Naive thymus-derived CD4-positive, alpha-beta T cell (primary cell): ENCODE data around the gene LAPTM5. TPM values are rescaled to one million over a fixed set of nuclear protein-coding genes. Genes with fewer than 3 reads are reported as not detected.

ENCODE experiments used
- ATAC-seq: fragments of 150-1000 bp; cut with Tn5 transposase; 2 replicates; pipeline ENCODE4 v1.10.0; 2021; ENCODE audit warnings: mild to moderate bottlenecking, moderate library complexity
- CTCF ChIA-PET: fragments of 350-600 bp; sonication (Branson Sonifier 250); formaldehyde crosslinking; loops from one replicate; lab custom pipeline; 2021; ENCODE audit warnings: antibody characterized with exemption; lab: Charles Lee
- POLR2A ChIA-PET: fragments of 350-600 bp; sonication (Branson Sonifier 250); formaldehyde crosslinking; loops from one replicate; lab custom pipeline; 2021; ENCODE audit warnings: antibody characterized with exemption, inconsistent platforms; lab: Charles Lee
- DNase-seq, 9 donors: peaks; one replicate each; pipeline versions ENCODE4 v3.0.0 to v3.0.0-alpha.2; 2020 to 2022; ENCODE audit warnings: mixed read lengths in 1 of 9
- H3K27ac ChIP-seq: one replicate; pipeline ENCODE4 v1.7.0; 2013; ENCODE audit warnings: mild to moderate bottlenecking, low read depth, low read length, moderate library complexity
- H3K27me3 ChIP-seq, 2 donors: one replicate each; pipeline ENCODE4 v1.7.0; 2013; ENCODE audit warnings: low read length in 2 of 2, mild to moderate bottlenecking in 2 of 2, moderate library complexity in 2 of 2; ENCODE audit not compliant: control insufficient read depth in 2 of 2, insufficient read depth in 2 of 2
- H3K36me3 ChIP-seq, 3 experiments: 1 replicate in 2 of 3; 2 replicates in 1 of 3; pipeline ENCODE4 v1.7.0; 2013; ENCODE audit warnings: low read length in 3 of 3, mild to moderate bottlenecking in 3 of 3, moderate library complexity in 1 of 3; ENCODE audit not compliant: insufficient read depth in 3 of 3, control insufficient read depth in 2 of 3
- H3K4me1 ChIP-seq, 2 donors: one replicate each; pipeline ENCODE4 v1.7.0; 2013; ENCODE audit warnings: low read length in 2 of 2, mild to moderate bottlenecking in 2 of 2, moderate library complexity in 1 of 2; ENCODE audit not compliant: control insufficient read depth in 2 of 2, insufficient read depth in 2 of 2
- H3K4me3 ChIP-seq: 2 replicates; pipeline ENCODE4 v1.7.0; 2013; ENCODE audit warnings: mild to moderate bottlenecking, low read length
- H3K9me3 ChIP-seq, 3 experiments: 1 replicate in 2 of 3; 2 replicates in 1 of 3; pipeline ENCODE4 v1.7.0; 2013; ENCODE audit warnings: low read length in 3 of 3; ENCODE audit not compliant: control insufficient read depth in 2 of 3
- H3K27ac Mint-ChIP-seq, 9 donors: one replicate each; pipeline ENCODE4 v1.8.0; 2020 to 2022; ENCODE audit warnings: mixed read lengths in 9 of 9, mild to moderate bottlenecking in 8 of 9, moderate library complexity in 5 of 9, inconsistent platforms in 2 of 9
- H3K27me3 Mint-ChIP-seq, 5 donors: one replicate each; pipeline ENCODE4 v1.8.0; 2021 to 2022; ENCODE audit warnings: mixed read lengths in 5 of 5, mild to moderate bottlenecking in 1 of 5
- H3K36me3 Mint-ChIP-seq, 5 donors: one replicate each; pipeline ENCODE4 v1.8.0; 2020 to 2022; ENCODE audit warnings: mixed read lengths in 5 of 5, mild to moderate bottlenecking in 3 of 5, inconsistent platforms in 1 of 5
- H3K4me1 Mint-ChIP-seq, 7 donors: one replicate each; pipeline ENCODE4 v1.8.0; 2020 to 2022; ENCODE audit warnings: mixed read lengths in 7 of 7, mild to moderate bottlenecking in 3 of 7, inconsistent platforms in 1 of 7
- H3K4me3 Mint-ChIP-seq, 10 donors: one replicate each; pipeline ENCODE4 v1.8.0; 2020 to 2022; ENCODE audit warnings: mild to moderate bottlenecking in 10 of 10, mixed read lengths in 10 of 10, moderate library complexity in 6 of 10, inconsistent platforms in 2 of 10
- H3K9me3 Mint-ChIP-seq, 11 donors: one replicate each; pipeline ENCODE4 v1.8.0; 2020 to 2022; ENCODE audit warnings: mixed read lengths in 11 of 11, mild to moderate bottlenecking in 4 of 11, inconsistent platforms in 1 of 11, moderate library complexity in 1 of 11
- intact Hi-C, 2 donors: fragments of 100-400 bp; cut with micrococcal nuclease; formaldehyde crosslinking; loops; one replicate each; pipeline ENCODE4 v1.15.1; 2023
- polyA plus RNA-seq, 2 donors: library from polyadenylated mRNA; unstranded; fragments of 300-500 nt; fragmentation: Illumina TruSeq; gene quantifications; one replicate each; pipeline ENCODE4 v1.2.3, GENCODE V29; 2021
- total RNA-seq, 6 experiments: library from RNA in 5 of 6; stranded (reverse) in 5 of 6; gene quantifications; 1 replicate in 5 of 6; 2 replicates in 1 of 6; pipeline ENCODE4 v1.2.3 and lab custom pipeline; 2021 to 2026

Gene LAPTM5
- total and polyA plus RNA-seq, 7 experiments from 2014 or later, result 464 to 783 (median 575) TPM

DNA sequence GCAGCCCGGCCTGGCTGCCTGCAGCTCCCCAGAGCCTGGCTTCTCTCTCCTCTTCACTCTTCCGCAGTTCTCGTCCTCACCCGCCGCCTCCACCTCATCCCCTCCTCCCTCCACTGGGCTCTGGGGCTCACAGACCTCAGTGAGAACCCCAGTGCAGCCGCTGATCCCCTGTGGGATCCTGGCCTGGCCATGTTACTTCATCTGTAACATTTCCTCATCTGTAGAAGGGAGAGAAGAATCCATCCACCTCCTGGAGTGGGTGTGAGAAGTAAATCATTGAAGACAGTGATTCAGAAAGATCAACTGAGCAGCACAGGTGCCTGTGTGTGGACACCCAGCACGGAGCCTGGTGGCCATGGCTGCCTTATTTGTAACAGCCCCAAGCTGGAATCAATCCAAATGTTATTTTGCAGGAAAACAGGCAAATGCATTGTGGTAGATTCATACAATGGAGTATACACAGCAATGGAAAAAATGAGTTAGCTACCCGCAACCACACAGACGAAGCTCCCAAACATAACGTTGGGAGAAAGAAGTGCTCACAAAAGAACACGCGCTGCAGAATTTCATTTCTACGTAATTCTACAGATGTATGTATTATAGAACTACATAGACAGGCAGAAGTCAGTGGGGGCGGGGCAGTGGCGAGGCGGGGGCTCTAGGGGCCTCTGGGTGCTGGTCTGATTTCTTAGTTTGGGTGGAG lies 8.7 kb downstream of the LAPTM5 start:
- H3K4me1 ChIP-seq, result peaks cover 95 to 100% of the 10 kb centered on the region in 2 donors
- ChIA-PET POLR2A (interaction anchor here (0.6 to 42.4 kb wide), 3 partner anchors 6 to 1437 kb away, joined by 3 to 1281 read pairs (median 1281); partner anchors contain the start of genes LAPTM5 and MATN1), CTCF (interaction anchor here (0.9 to 12.1 kb wide), 4 partner anchors 9 to 31 kb away, joined by 3 to 133 read pairs (median 58); partner anchors contain the start of gene LAPTM5)
- peak in 2 of 9 donors; percentile 62 to 77 for DNase-seq
- ATAC-seq, result no peak
- no peaks in the 10 kb centered on the region for H3K9me3 ChIP-seq
- H3K27ac ChIP-seq, result peak overlapping the region; percentile 98
- Mint-ChIP-seq H3K4me3 (peak overlapping the region; percentile 82 to 99 (median 96)), H3K27ac (peak overlapping the region; percentile 90 to 100 (median 97)), H3K9me3 (no peaks in the 10 kb centered on the region), H3K36me3 (peaks cover 0 to 50% (median 17%) of the 10 kb centered on the region in 5 donors), H3K27me3 (no peaks in the 10 kb centered on the region), H3K4me1 (peaks cover 70 to 100% (median 95%) of the 10 kb centered on the region in 7 donors)
- H3K27me3 ChIP-seq, result no peaks in the 10 kb centered on the region
- intact Hi-C loops, result loop anchor here (1.0 to 10.0 kb wide), 3 partner anchors 8 to 1186 kb away; partner anchors contain the start of genes LAPTM5 (in 2 of the 2), PTP4A2 (in 1 of the 2) and PUM1 (in 1 of the 2)
- peak overlapping the region; percentile 50 for H3K4me3 ChIP-seq
- peaks cover 0 to 17% (median 0%) of the 10 kb centered on the region in 3 experiments for H3K36me3 ChIP-seq

DNA sequence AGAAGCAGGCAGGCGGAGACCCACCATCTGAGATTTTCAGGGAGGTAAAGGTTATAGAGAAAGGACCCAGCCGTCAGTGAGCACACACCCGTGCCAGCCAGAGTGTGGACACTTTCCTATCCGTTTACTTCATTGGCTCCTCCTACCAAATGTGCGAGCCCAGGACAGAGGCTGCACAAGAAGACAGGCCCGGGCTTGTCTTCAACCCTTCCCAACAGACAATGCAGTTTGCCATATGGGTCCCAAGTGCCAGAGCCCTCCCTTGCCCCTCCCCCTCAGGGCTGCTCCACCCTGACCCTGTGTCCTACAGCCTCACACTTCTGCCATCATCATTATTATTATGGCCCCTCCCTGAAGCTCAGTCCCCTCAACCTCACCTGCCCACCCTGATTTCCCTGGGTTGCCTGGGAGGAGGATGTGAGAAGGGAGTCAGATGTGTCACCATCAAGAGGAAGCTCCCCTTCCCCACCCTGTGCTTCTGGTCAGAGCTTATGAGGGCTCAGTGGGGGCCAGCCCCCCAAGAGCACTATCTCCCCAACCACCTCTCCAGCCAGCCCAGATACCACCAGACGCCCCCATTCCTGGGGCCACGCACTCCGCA lies 9.4 kb downstream of the LAPTM5 start:
- Mint-ChIP-seq H3K4me3 (peak overlapping the region; percentile 82 to 99 (median 96)), H3K27me3 (no peaks in the 10 kb centered on the region), H3K9me3 (no peaks in the 10 kb centered on the region), H3K36me3 (peaks cover 0 to 45% (median 17%) of the 10 kb centered on the region in 5 donors), H3K27ac (peak overlapping the region; percentile 90 to 100 (median 97)), H3K4me1 (peaks cover 74 to 100% (median 95%) of the 10 kb centered on the region in 7 donors)
- POLR2A ChIA-PET, result interaction anchor here (31.3 to 42.4 kb wide), 2 partner anchors 7 to 10 kb away, joined by 1281 read pairs; partner anchors contain the start of genes LAPTM5 and MATN1
- Histone ChIP-seq H3K36me3 (peaks cover 0 to 17% (median 0%) of the 10 kb centered on the region in 3 experiments), H3K27me3 (no peaks in the 10 kb centered on the region), H3K4me3 (peak overlapping the region; percentile 50), H3K4me1 (peaks cover 96 to 98% of the 10 kb centered on the region in 2 donors), H3K9me3 (no peaks in the 10 kb centered on the region), H3K27ac (peak overlapping the region; percentile 98)
- CTCF ChIA-PET, result interaction anchor here (0.9 to 12.1 kb wide), 4 partner anchors 9 to 31 kb away, joined by 3 to 133 read pairs (median 58); partner anchors contain the start of gene LAPTM5
- intact Hi-C loops, result loop anchor here in 1 of 2 donors (10.0 kb wide), 2 partner anchors 317 to 1187 kb away; partner anchors contain the start of genes PTP4A2 and PUM1
- DNase-seq (no peak), ATAC-seq (no peak)

DNA sequence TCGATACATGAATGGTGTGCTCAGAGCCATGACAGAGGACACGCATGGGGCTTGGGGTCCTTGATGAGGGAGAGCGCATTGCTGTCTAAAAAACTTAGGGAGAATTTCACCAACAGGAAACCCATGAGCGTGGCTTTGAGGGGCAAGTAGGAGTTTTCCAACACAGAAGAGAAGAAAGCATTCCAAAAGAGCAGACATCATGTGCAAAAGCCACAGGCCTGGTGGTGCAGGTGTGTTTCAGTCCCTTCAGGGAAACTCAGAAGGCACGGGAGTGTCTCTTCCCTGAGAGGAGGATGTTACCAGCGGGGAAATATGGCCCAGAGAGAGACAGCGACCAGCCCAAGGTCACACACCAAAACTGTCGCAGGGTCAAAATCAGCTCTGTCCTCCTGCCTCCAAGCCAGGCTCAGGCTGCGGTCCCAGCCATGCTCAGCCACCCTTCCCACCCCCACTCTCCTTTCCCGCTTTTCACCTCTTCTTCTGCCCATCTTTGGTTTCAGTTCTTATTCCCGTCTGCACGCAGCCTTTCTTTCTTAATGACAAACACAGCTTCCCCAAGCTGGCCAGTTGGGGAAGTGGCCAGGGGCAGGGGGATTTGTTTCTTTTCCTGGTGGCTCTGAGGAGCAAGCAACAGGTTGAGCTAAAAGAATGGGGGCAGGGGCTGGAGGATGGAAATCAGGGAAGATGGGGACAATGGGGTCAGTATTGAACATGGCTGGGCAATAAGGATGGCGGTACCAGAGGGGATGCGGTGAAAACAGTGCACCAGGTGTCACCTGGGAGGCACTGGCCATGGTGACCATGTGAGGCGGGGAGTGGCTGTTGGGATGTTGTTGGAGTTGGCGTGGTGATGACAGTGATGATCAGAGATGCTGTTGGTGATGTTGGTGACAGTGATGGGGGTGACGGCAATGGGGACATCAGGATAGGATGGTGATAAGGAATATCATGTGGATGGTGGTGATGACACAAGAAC lies 10.3 kb downstream of the LAPTM5 start:
- H3K27ac ChIP-seq, result peak overlapping the region; percentile 98
- ChIA-PET POLR2A (interaction anchor here (31.3 to 42.4 kb wide), 2 partner anchors 8 to 9 kb away, joined by 1281 read pairs; partner anchors contain the start of genes LAPTM5 and MATN1), CTCF (interaction anchor here (0.9 to 12.1 kb wide), 5 partner anchors 10 to 32 kb away, joined by 3 to 133 read pairs (median 17); partner anchors contain the start of gene LAPTM5)
- no peaks in the 10 kb centered on the region for H3K27me3 Mint-ChIP-seq
- peak overlapping the region; percentile 90 to 100 (median 97) for H3K27ac Mint-ChIP-seq
- intact Hi-C loops, result loop anchor here in 1 of 2 donors (10.0 kb wide), 2 partner anchors 317 to 1187 kb away; partner anchors contain the start of genes PTP4A2 and PUM1
- no peaks in the 10 kb centered on the region for H3K27me3 ChIP-seq
- ATAC-seq (no peak), DNase-seq (no peak)
- peaks cover 0 to 48% (median 15%) of the 10 kb centered on the region in 5 donors for H3K36me3 Mint-ChIP-seq
- H3K36me3 ChIP-seq, result peaks cover 0 to 22% (median under 1%) of the 10 kb centered on the region in 3 experiments
- H3K4me1 Mint-ChIP-seq, result peaks cover 70 to 100% (median 97%) of the 10 kb centered on the region in 7 donors
- peaks cover 97 to 98% of the 10 kb centered on the region in 2 donors for H3K4me1 ChIP-seq
- H3K9me3 ChIP-seq, result no peaks in the 10 kb centered on the region
- peak overlapping the region; percentile 82 to 99 (median 96) for H3K4me3 Mint-ChIP-seq
- H3K4me3 ChIP-seq, result peak overlapping the region; percentile 50
- H3K9me3 Mint-ChIP-seq, result no peaks in the 10 kb centered on the region

DNA sequence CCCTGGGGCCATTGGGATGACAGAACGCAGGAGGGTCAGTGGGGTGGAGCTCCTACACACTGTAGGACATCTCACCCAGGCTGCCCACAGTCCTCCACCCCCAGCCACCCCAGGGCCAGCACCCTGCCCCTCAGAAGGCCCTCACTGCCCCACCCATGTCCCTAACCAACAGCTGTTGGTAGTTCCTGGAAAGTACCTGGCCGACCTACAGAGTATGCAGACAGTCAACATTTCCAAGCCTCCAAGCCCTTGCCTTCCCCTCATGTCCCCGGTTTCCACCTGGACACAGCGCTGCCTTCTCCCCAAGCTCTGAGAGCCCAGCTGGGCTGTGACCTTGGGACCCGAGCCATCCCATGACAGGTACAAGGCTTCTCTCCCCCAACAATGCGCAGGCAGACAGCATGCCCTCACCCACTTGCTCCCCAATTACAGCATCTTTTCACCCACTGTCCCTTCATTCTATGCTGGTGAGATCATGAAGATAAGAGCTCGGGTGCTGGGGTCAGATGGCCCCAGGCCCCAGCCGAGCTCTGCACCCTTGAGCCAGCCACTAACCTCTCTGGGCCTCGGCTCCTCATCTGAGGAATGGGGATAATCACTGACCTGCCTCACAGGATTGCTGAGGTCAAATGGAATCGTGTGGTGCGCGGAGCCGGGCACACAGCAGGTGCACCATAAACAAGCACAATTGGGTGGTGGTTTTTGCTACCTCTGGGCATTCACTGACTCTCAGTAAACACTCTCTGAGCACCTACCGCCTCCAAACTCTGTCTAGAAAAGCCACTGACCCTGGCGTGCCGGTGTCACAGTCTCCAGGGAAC lies 11.2 kb downstream of the LAPTM5 start:
- Mint-ChIP-seq H3K4me1 (peaks cover 76 to 100% (median 98%) of the 10 kb centered on the region in 7 donors), H3K36me3 (peaks cover 3 to 55% (median 17%) of the 10 kb centered on the region in 5 donors), H3K4me3 (peak overlapping the region; percentile 82 to 98 (median 94)), H3K27ac (peak overlapping the region; percentile 90 to 100 (median 97)), H3K27me3 (no peaks in the 10 kb centered on the region), H3K9me3 (no peaks in the 10 kb centered on the region)
- intact Hi-C loops, result loop anchor here in 1 of 2 donors (10.0 kb wide), 2 partner anchors 318 to 1188 kb away; partner anchors contain the start of genes PTP4A2 and PUM1
- H3K9me3 ChIP-seq, result no peaks in the 10 kb centered on the region
- no peaks in the 10 kb centered on the region for H3K27me3 ChIP-seq
- peaks cover 6 to 23% (median 9%) of the 10 kb centered on the region in 3 experiments for H3K36me3 ChIP-seq
- POLR2A ChIA-PET, result interaction anchor here (31.3 to 42.4 kb wide), 2 partner anchors 8 to 9 kb away, joined by 1281 read pairs; partner anchors contain the start of genes LAPTM5 and MATN1
- DNase-seq, result no peak
- peak overlapping the region; percentile 50 for H3K4me3 ChIP-seq
- CTCF ChIA-PET, result interaction anchor here (0.8 to 9.5 kb wide), 5 partner anchors 11 to 32 kb away, joined by 3 to 133 read pairs (median 49); partner anchors contain the start of gene LAPTM5
- H3K27ac ChIP-seq, result peak overlapping the region; percentile 98
- ATAC-seq, result no peak
- peaks cover 97 to 98% of the 10 kb centered on the region in 2 donors for H3K4me1 ChIP-seq

DNA sequence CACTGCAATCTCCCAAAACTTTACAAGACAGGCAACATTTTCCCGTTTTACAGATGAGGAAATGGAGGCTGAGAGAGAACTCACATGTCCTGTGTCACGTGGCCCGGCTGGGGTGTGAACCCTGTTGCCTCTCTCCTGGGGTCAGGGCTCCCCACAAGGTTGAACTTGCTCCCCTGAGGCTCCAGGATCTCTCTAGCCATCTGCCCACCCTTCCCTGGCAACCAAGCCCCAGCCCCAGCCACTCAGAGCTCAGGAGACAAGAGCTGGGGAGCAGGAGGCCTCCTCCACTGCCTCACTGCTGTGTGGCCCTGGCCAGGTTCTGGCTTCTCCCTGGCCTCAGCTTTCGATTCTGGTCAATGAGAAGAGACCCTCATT lies 11.8 kb downstream of the LAPTM5 start:
- Mint-ChIP-seq H3K9me3 (no peaks in the 10 kb centered on the region), H3K4me3 (peak overlapping the region; percentile 82 to 98 (median 94)), H3K36me3 (peaks cover 9 to 58% (median 22%) of the 10 kb centered on the region in 5 donors), H3K27ac (peak overlapping the region; percentile 90 to 100 (median 97)), H3K27me3 (no peaks in the 10 kb centered on the region), H3K4me1 (peaks cover 81 to 100% (median 99%) of the 10 kb centered on the region in 7 donors)
- ChIA-PET POLR2A (interaction anchor here (31.3 to 42.4 kb wide), 2 partner anchors 8 to 9 kb away, joined by 1281 read pairs; partner anchors contain the start of genes LAPTM5 and MATN1), CTCF (interaction anchor here (0.8 to 9.5 kb wide), 5 partner anchors 10 to 32 kb away, joined by 3 to 133 read pairs (median 49); partner anchors contain the start of gene LAPTM5)
- no peak for ATAC-seq
- no peak for DNase-seq
- intact Hi-C loops, result loop anchor here in 1 of 2 donors (10.0 kb wide), 2 partner anchors 319 to 1189 kb away; partner anchors contain the start of genes PTP4A2 and PUM1
- no peaks in the 10 kb centered on the region for H3K27me3 ChIP-seq
- peaks cover 97 to 98% of the 10 kb centered on the region in 2 donors for H3K4me1 ChIP-seq
- peaks cover 12 to 29% (median 15%) of the 10 kb centered on the region in 3 experiments for H3K36me3 ChIP-seq
- peak overlapping the region; percentile 50 for H3K4me3 ChIP-seq
- peak overlapping the region; percentile 98 for H3K27ac ChIP-seq
- no peaks in the 10 kb centered on the region for H3K9me3 ChIP-seq
